ENCODE data around the gene CCIN. TPM values are rescaled to one million over a fixed set of nuclear protein-coding genes. Genes with fewer than 3 reads are reported as not detected.

The CCIN gene
- total and polyA plus RNA-seq, 2 of the 4 experiments (the other 2 are of a cell fraction) = 0.80 to 1.1 TPM

- dilution Hi-C loops (cut with HindIII; ENCODE audit: low sequenced_read_pairs, unreplicated experiment) = no loop called here
- H3K9ac ChIP-seq (ENCODE audit: low read depth, low read length) = no peak overlapping the region
- H3K9me1 ChIP-seq (ENCODE audit: insufficient read depth, low read length) = peaks cover 34% of the 10 kb centered on the region
- H3K4ac ChIP-seq (ENCODE audit: low read depth, low read length) = peak overlapping the region; percentile 75
- peaks cover 73% of the 10 kb centered on the region for H3K36me3 ChIP-seq (ENCODE audit: control insufficient read depth, insufficient read depth, low read length)
- peak overlapping the region; percentile 73; the same call in 1 of the 2 replicates for H3K23ac ChIP-seq (ENCODE audit: low read depth, low read length)
- H3K14ac ChIP-seq (replicated peaks; ENCODE audit: low read depth, low read length) = peak overlapping the region; percentile 41
- H3K79me1 ChIP-seq (ENCODE audit: low read depth in 1 of 2, low read length in 2 of 2) = peaks cover 55 to 84% of the 10 kb centered on the region in 2 experiments
- H2BK120ac ChIP-seq (ENCODE audit: low read depth, low read length) = peak overlapping the region; percentile 38; the same call in 1 of the 2 replicates
- H3K4me3 ChIP-seq (ENCODE audit: insufficient read depth, low read depth, low read length) = no peak overlapping the region
- no TSS peak for BruUV-seq (replicated peaks)
- WGBS, 2 experiments (ENCODE audit: extremely low coverage in 2 of 2, insufficient read length in 1 of 2) = no CpG with 5 or more reads among the region's 4 CpGs
- ATAC-seq (ENCODE audit: low read depth) (peak; percentile 52), DNase-seq (peak; percentile 63)
- no peak overlapping the region; the same call in 1 of the 2 replicates for H3K4me2 ChIP-seq (ENCODE audit: low read depth, low read length)
- peaks cover 27% of the 10 kb centered on the region for H3K4me1 ChIP-seq (ENCODE audit: control insufficient read depth, insufficient read depth, low read length)
- peak overlapping the region; percentile 3 to 22; a peak in 1 of 4 replicates for H4K8ac ChIP-seq (ENCODE audit: low read depth in 2 of 2, low read length in 2 of 2)
- POLR2A ChIA-PET (ENCODE audit: unreplicated experiment) = interaction anchor here (1.1 kb wide), 1 partner anchor 17 kb away, joined by 7 read pairs; the partner anchor contains the start of gene CLTA
- peaks cover 68% of the 10 kb centered on the region for H4K20me1 ChIP-seq (ENCODE audit: insufficient read depth, low read length)
- peak overlapping the region; percentile 4; the same call in 1 of the 3 replicates for H2BK15ac ChIP-seq (ENCODE audit: low read depth, low read length)
- H2BK5ac ChIP-seq (ENCODE audit: low read depth, low read length, poor library complexity, severe bottlenecking) = peak overlapping the region; percentile 85
- H4K91ac ChIP-seq (ENCODE audit: insufficient read depth, low read depth, low read length) = peak overlapping the region; percentile 64
- H2AK9ac ChIP-seq (replicated peaks; ENCODE audit: low read depth, low read length, poor library complexity) = peak overlapping the region; percentile 93
- no peaks in the 10 kb centered on the region for H3K9me3 ChIP-seq (ENCODE audit: control insufficient read depth, insufficient read depth, low read length)
- CTCF ChIA-PET = interaction anchor here (1.2 kb wide), 1 partner anchor 15 kb away, joined by 4 read pairs; no protein-coding TSS in a partner anchor
- in situ Hi-C loops (cut with MboI; ENCODE audit: low sequenced_read_pairs) = no loop called here
- no peak overlapping the region for H4K5ac ChIP-seq (ENCODE audit: low read depth, low read length)
- intact Hi-C loops (cut with micrococcal nuclease) = loop anchor here (2.0 to 5.0 kb wide), 2 partner anchors 14 to 250 kb away; partner anchors contain the start of gene OR2S2
- peak overlapping the region; percentile 69 for H2AK5ac ChIP-seq (ENCODE audit: low read depth, low read length)
- H3K56ac ChIP-seq (ENCODE audit: extremely low read depth, insufficient read depth, low read length) = peak overlapping the region; percentile 62; the same call in 1 of the 2 replicates
- peak overlapping the region; percentile 85 for H3K27ac ChIP-seq (ENCODE audit: insufficient read depth, low read length)
- no peaks in the 10 kb centered on the region for H3K27me3 ChIP-seq (ENCODE audit: control insufficient read depth, insufficient read depth, low read length)
- TF ChIP-seq MAZ (IDR thresholded peaks at IDR 0.05; ENCODE audit: borderline replicate concordance, low read depth, low read length) = no peak
- TF ChIP-seq MAFK (IDR thresholded peaks at IDR 0.05; ENCODE audit: low read depth, low read length) = no peak
- no peak for TF ChIP-seq FOS (IDR thresholded peaks at IDR 0.05; ENCODE audit: low read depth, low read length)
- no peak for TF ChIP-seq ELK1 (IDR thresholded peaks at IDR 0.05; ENCODE audit: borderline replicate concordance, low read depth, low read length)
- TF ChIP-seq RCOR1 (IDR thresholded peaks at IDR 0.05; ENCODE audit: insufficient replicate concordance, low read length) = no peak
- TF ChIP-seq SMC3 (IDR thresholded peaks at IDR 0.05; ENCODE audit: low read depth, low read length) = no peak
- no peak for TF ChIP-seq BHLHE40 (IDR thresholded peaks at IDR 0.05; ENCODE audit: low read depth, low read length)
- no peak for TF ChIP-seq RAD21 (IDR thresholded peaks at IDR 0.05; ENCODE audit: low read length)
- no peak overlapping the region for H2AFZ ChIP-seq (replicated peaks; ENCODE audit: low read length, poor library complexity)
- H3K18ac ChIP-seq (ENCODE audit: low read depth, low read length) = no peak overlapping the region; the same call in 1 of the 2 replicates
- peak overlapping the region; percentile 43 for H2BK20ac ChIP-seq (ENCODE audit: low read depth, low read length)
These were observed 37.8 kb downstream of the CCIN start for GRCh38 chr9:36207016-36207415.
